NT2/D1 (cell line): ENCODE results near the gene CRX.

Experiments
- SUZ12 ChIP-seq: IDR thresholded peaks from 2 replicates; pipeline ENCODE4 v1.6.1; 2011; ENCODE audit not compliant: insufficient read length, insufficient read depth; ENCODE audit errors: extremely low read depth
- YY1 ChIP-seq: IDR thresholded peaks from 2 replicates; pipeline ENCODE4 v1.6.1; 2011; ENCODE audit not compliant: insufficient read length, insufficient read depth
- ZNF274 ChIP-seq: IDR thresholded peaks from 2 replicates; pipeline ENCODE4 v1.6.1; 2011; ENCODE audit warnings: mild to moderate bottlenecking, low read depth, low read length

DNA sequence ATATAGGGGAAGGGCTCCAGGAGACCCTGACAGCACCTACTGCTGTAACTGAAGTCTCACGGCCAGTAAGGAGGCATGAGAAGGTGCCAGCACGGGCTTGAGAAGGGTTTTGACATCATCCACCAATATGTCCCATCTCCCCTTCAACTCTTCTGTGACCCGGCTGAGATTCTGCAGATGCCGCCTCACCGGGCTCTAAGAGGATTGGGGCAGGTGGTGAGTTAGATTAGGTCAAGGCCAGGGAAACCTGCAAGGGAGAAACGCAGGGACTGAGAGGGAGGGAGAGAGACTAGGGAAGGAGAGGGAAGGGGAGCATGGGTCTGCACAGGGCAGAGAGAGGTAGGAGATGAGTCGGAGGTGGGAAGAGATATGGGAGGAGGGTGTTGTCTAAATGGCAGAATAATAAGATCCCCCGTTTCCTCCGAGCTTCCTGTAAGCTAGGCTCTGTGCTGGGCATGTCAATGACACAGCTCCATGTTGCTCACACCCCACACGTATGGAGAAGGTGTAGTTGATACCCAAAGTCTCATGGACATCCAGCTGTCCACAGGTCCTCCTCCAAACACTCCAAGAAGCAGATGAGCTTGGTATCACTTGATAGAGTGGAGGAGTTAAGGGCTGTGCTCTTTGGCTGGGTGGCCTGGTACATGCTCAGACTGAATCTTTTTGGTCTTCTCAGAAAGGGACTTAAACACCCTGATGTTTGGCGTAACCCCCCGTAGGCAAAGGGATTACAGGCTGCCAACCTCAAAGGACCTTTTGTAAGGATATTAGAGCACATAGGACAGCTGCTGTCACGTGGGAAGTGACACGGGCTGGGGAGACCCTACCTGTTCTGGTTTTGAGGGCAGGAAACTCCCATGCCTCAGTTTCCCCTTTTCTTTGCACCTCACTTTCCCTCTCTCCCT is 23.5 kb upstream of the CRX start:
- no peak for TF ChIP-seq YY1
- no peak for TF ChIP-seq ZNF274
- no peak for TF ChIP-seq SUZ12
